NCI-H446 treated with DMSO at 0.1 percent for 48 hours (cell line): ENCODE measurements around the gene HSP90AB1.

Experiments
- DNase-seq: peaks from one replicate; lab custom pipeline; 2025; lab: John Stamatoyannopoulos, UW

Gene HSP90AB1

GRCh38 chr6:44289726-44290260, 42.9 kb downstream of the HSP90AB1 start:
- peak; percentile 73 for DNase-seq

- no peak for DNase-seq
Observed at GRCh38 chr6:44291841-44292240, 44.9 kb downstream of the HSP90AB1 start.

GRCh38 chr6:44292661-44293365, 45.9 kb downstream of the HSP90AB1 start:
- peak; percentile 7 for DNase-seq

- DNase-seq: no peak
Observed at GRCh38 chr6:44294832-44295791, 48.2 kb downstream of the HSP90AB1 start.

- no peak for DNase-seq
Observed at GRCh38 chr6:44297063-44298038, 50.5 kb downstream of the HSP90AB1 start.

GRCh38 chr6:44298055-44298803, 51.3 kb downstream of the HSP90AB1 start:
- DNase-seq: no peak

GRCh38 chr6:44298864-44299263, 52.0 kb downstream of the HSP90AB1 start:
- DNase-seq: no peak

- no peak for DNase-seq
Observed at GRCh38 chr6:44300292-44300823, 53.5 kb downstream of the HSP90AB1 start.

GRCh38 chr6:44301106-44301505, 54.2 kb downstream of the HSP90AB1 start:
- DNase-seq: no peak

GRCh38 chr6:44301782-44302564, 55.1 kb downstream of the HSP90AB1 start:
- no peak for DNase-seq

- no peak for DNase-seq
Observed at GRCh38 chr6:44302856-44303255, 56.0 kb downstream of the HSP90AB1 start.
